Endothelial cell (in vitro differentiated cells): ENCODE measurements around the gene DPEP3. TPM values are rescaled to one million over a fixed set of nuclear protein-coding genes. Genes with fewer than 3 reads are reported as not detected.
A peak's percentile ranks its signal among the peaks of the same experiment; 100 is the strongest.

Source experiments
- DNase-seq: peaks from one replicate; pipeline ENCODE4 v3.0.0; 2021; ENCODE audit warnings: low spot score
- H3K27ac Mint-ChIP-seq: one replicate; pipeline ENCODE4 v1.8.0; 2021; ENCODE audit warnings: mixed read lengths, inconsistent platforms; ENCODE audit not compliant: unreplicated experiment
- H3K27me3 Mint-ChIP-seq: one replicate; pipeline ENCODE4 v1.8.0; 2021; ENCODE audit warnings: mild to moderate bottlenecking, moderate library complexity, mixed read lengths, inconsistent platforms; ENCODE audit not compliant: unreplicated experiment
- H3K36me3 Mint-ChIP-seq: one replicate; pipeline ENCODE4 v1.8.0; 2021; ENCODE audit warnings: mild to moderate bottlenecking, low read depth, mixed read lengths, inconsistent platforms; ENCODE audit not compliant: unreplicated experiment
- H3K4me1 Mint-ChIP-seq: one replicate; pipeline ENCODE4 v1.8.0; 2021; ENCODE audit warnings: mild to moderate bottlenecking, mixed read lengths, inconsistent platforms; ENCODE audit not compliant: unreplicated experiment
- H3K4me3 Mint-ChIP-seq: one replicate; pipeline ENCODE4 v1.8.0; 2021; ENCODE audit warnings: mild to moderate bottlenecking, mixed read lengths, inconsistent platforms; ENCODE audit not compliant: unreplicated experiment
- H3K9me3 Mint-ChIP-seq: one replicate; pipeline ENCODE4 v1.8.0; 2021; ENCODE audit warnings: mixed read lengths, inconsistent platforms; ENCODE audit not compliant: unreplicated experiment
- CTCF ChIP-seq: fragments of 200-600 bp; sonication (generic); IDR thresholded peaks from one replicate; pipeline ENCODE4 v1.5.0; 2021; ENCODE audit warnings: antibody characterized with exemption; ENCODE audit not compliant: unreplicated experiment
- total RNA-seq: library from RNA; stranded (reverse); fragmentation: NEBNext Ultra II Directional; extraction: Animal tissue kit (Norgen Biotek cat#: 25700); gene quantifications from one replicate; pipeline ENCODE4 v1.2.1, GENCODE V29; 2021; ENCODE audit not compliant: unreplicated experiment

Gene DPEP3
- total RNA-seq, 1 donor from 2014 or later, result not detected

GRCh38 chr16:67943619-67944504 lies 36.4 kb downstream of the DPEP3 start, which contains the start of gene LCAT:
Gene LCAT (minus strand): TSS chr16:67944120. CDS start chr16:67944101, 19 bp downstream.
- no peak for DNase-seq
- peaks cover 4% of the 10 kb centered on the region for H3K27me3 Mint-ChIP-seq
- TF ChIP-seq CTCF, result no peak
- H3K36me3 Mint-ChIP-seq, result peaks cover 4% of the 10 kb centered on the region
- no peak within 1 kb of the TSS for H3K4me3 Mint-ChIP-seq
- H3K9me3 Mint-ChIP-seq, result no peaks in the 10 kb centered on the region
- no peaks in the 10 kb centered on the region for H3K4me1 Mint-ChIP-seq
- no peak within 1 kb of the TSS for H3K27ac Mint-ChIP-seq

- no peak overlapping the region for H3K4me3 Mint-ChIP-seq
These were observed 37.1 kb downstream of the DPEP3 start for GRCh38 chr16:67943256-67943618.

GRCh38 chr16:67942510-67943255 lies 37.6 kb downstream of the DPEP3 start:
- TF ChIP-seq CTCF, result no peak
- DNase-seq, result no peak
- Mint-ChIP-seq H3K27me3 (peaks cover 4% of the 10 kb centered on the region), H3K27ac (no peak overlapping the region), H3K9me3 (no peaks in the 10 kb centered on the region), H3K4me3 (no peak overlapping the region), H3K36me3 (no peaks in the 10 kb centered on the region), H3K4me1 (no peaks in the 10 kb centered on the region)

More at GRCh38 chr16:67943256-67943618, 37.1 kb downstream of the DPEP3 start:
- Mint-ChIP-seq H3K9me3 (no peaks in the 10 kb centered on the region), H3K4me1 (no peaks in the 10 kb centered on the region), H3K36me3 (peaks cover 3% of the 10 kb centered on the region), H3K27ac (no peak overlapping the region), H3K27me3 (peaks cover 4% of the 10 kb centered on the region)
- no peak for TF ChIP-seq CTCF
- no peak for DNase-seq

GRCh38 chr16:67942200-67942509 lies 38.1 kb downstream of the DPEP3 start:
- H3K4me3 Mint-ChIP-seq, result no peak overlapping the region
- peaks cover 3% of the 10 kb centered on the region for H3K36me3 Mint-ChIP-seq
- H3K4me1 Mint-ChIP-seq, result peaks cover 2% of the 10 kb centered on the region
- no peak overlapping the region for H3K27ac Mint-ChIP-seq
- TF ChIP-seq CTCF, result peak; percentile 53
- H3K9me3 Mint-ChIP-seq, result no peaks in the 10 kb centered on the region
- DNase-seq, result peak; percentile 61
- peaks cover 8% of the 10 kb centered on the region for H3K27me3 Mint-ChIP-seq
